ENCODE measurements around the gene HS3ST6.

DNA sequence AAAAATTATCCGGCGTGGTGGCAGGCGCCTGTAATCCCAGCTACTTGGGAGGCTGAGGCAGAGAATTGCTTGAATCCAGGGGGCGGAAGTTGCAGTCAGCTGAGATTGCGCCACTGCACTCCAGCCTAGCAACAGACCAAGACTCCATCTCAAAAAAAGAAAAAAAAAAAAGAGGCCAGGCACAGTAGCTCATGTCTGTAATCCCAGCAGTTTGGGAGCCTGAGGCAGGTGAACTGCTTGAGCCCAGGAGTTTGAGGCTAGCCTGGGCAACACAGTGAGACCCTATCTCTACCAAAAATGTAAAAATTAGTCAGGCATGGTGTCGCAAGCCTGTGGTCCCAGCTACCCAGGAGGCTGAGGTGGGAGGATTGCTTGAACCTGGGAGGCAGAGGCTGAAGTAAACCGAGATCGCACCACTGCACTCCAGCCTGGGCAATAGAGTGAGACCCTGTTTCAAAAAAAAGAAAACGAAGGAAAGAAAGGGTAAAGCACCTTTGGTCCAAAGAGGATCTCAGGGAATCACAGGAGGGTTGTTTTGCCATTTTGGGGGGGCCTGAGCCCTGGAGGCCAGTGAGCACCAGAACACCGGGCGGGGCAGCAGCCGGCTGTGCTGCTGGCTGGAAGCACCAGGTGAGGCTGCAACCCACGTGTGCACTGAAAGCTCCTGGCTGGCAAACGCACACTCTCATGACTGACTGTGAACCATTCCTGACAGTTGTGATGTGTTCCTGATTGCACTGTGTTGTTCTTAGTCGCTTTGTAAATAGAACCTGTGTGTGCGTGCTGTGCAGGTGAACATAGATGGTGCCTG lies 18.4 kb downstream of the HS3ST6 start:
- TF ChIP-seq EZH2 (IDR thresholded peaks at IDR 0.05; ENCODE audit: borderline replicate concordance) (no peak), EZH2phosphoT487 (IDR thresholded peaks at IDR 0.05; ENCODE audit: low read depth, severe bottlenecking, unreplicated experiment) (no peak)
- TF ChIP-seq, protein P1, sequence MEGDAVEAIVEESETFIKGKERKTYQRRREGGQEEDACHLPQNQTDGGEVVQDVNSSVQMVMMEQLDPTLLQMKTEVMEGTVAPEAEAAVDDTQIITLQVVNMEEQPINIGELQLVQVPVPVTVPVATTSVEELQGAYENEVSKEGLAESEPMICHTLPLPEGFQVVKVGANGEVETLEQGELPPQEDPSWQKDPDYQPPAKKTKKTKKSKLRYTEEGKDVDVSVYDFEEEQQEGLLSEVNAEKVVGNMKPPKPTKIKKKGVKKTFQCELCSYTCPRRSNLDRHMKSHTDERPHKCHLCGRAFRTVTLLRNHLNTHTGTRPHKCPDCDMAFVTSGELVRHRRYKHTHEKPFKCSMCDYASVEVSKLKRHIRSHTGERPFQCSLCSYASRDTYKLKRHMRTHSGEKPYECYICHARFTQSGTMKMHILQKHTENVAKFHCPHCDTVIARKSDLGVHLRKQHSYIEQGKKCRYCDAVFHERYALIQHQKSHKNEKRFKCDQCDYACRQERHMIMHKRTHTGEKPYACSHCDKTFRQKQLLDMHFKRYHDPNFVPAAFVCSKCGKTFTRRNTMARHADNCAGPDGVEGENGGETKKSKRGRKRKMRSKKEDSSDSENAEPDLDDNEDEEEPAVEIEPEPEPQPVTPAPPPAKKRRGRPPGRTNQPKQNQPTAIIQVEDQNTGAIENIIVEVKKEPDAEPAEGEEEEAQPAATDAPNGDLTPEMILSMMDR (IDR thresholded peaks at IDR 0.05; ENCODE audit: poor library complexity), result no peak
